C4-2B (cell line): ENCODE measurements around the gene DENND2D.

Experiments
- ZFX ChIP-seq: fragments of 450-650 bp; IDR thresholded peaks from 2 replicates; pipeline ENCODE4 v1.6.1; 2017
- TF ChIP-seq, protein P1 (sequence below): fragments of 450-650 bp; conservative IDR thresholded peaks from 2 replicates; pipeline ENCODE4 v1.5.1; 2017; ENCODE audit warnings: mild to moderate bottlenecking

DNA sequence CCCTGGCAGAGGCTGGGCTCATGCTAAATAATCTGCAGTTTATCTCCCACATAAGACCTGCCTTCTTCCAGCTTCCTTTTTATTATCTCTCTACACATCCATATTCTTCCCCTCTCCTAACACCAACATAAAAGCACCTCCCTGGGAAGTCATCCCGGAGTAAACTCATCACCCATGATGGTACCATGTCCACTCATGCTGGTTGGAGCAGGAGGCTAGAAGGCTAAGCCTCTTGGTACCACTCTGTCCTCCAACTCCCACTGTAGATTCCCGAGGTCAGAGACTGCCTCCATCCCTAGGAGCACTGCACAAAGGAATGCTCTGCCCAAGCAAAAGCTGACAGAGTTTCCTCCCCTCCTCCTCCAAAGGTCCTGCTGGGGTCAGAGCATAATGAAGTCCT lies 4.2 kb downstream of the DENND2D start:
- TF ChIP-seq ZFX: no peak
- TF ChIP-seq, protein P1, sequence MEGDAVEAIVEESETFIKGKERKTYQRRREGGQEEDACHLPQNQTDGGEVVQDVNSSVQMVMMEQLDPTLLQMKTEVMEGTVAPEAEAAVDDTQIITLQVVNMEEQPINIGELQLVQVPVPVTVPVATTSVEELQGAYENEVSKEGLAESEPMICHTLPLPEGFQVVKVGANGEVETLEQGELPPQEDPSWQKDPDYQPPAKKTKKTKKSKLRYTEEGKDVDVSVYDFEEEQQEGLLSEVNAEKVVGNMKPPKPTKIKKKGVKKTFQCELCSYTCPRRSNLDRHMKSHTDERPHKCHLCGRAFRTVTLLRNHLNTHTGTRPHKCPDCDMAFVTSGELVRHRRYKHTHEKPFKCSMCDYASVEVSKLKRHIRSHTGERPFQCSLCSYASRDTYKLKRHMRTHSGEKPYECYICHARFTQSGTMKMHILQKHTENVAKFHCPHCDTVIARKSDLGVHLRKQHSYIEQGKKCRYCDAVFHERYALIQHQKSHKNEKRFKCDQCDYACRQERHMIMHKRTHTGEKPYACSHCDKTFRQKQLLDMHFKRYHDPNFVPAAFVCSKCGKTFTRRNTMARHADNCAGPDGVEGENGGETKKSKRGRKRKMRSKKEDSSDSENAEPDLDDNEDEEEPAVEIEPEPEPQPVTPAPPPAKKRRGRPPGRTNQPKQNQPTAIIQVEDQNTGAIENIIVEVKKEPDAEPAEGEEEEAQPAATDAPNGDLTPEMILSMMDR: no peak
